ENCODE measurements around the gene CEACAM6.
A peak's percentile ranks its signal among the peaks of the same experiment; 100 is the strongest.
"Not testable (repeated sequence)": the region's sequence is repeated elsewhere in the genome, so short reads cannot be mapped to it uniquely, and the experiment has no call there.

The CEACAM6 gene

GRCh38 chr19:41755328-41755913 lies at the start of gene CEACAM6:
CEACAM6 (plus strand) TSS chr19:41755530; CDS start chr19:41755639, 109 bp downstream.
- DNase-seq = no peak

- DNase-seq = peak; percentile 3
Observed at GRCh38 chr19:41706741-41707501, 48.4 kb upstream of the CEACAM6 start.

- DNase-seq = no peak
Observed at GRCh38 chr19:41707502-41707812, 47.9 kb upstream of the CEACAM6 start.

- no peak for DNase-seq
Observed at GRCh38 chr19:41707871-41708371, 47.4 kb upstream of the CEACAM6 start.

- DNase-seq = no peak
Observed at GRCh38 chr19:41708481-41708880, 46.8 kb upstream of the CEACAM6 start, which contains the start of gene CEACAM5. CEACAM5 (plus strand) TSS chr19:41708626; CDS start chr19:41708732, 106 bp downstream.

- not testable (repeated sequence) for DNase-seq
Observed at GRCh38 chr19:41709516-41709915, 45.8 kb upstream of the CEACAM6 start.

- no peak for DNase-seq
Observed at GRCh38 chr19:41709951-41710645, 45.2 kb upstream of the CEACAM6 start.

- DNase-seq = no peak
Observed at GRCh38 chr19:41711376-41712261, 43.7 kb upstream of the CEACAM6 start.

GRCh38 chr19:41714598-41714997 lies 40.7 kb upstream of the CEACAM6 start:
- no peak for DNase-seq

GRCh38 chr19:41718761-41719160 lies 36.6 kb upstream of the CEACAM6 start:
- DNase-seq = no peak

- DNase-seq = no peak
Observed at GRCh38 chr19:41720103-41720502, 35.2 kb upstream of the CEACAM6 start.

GRCh38 chr19:41726493-41726892 lies 28.8 kb upstream of the CEACAM6 start:
- no peak for DNase-seq

- no peak for DNase-seq
Observed at GRCh38 chr19:41734156-41734555, 21.2 kb upstream of the CEACAM6 start.

- DNase-seq = no peak
Observed at GRCh38 chr19:41734585-41734984, 20.7 kb upstream of the CEACAM6 start.

GRCh38 chr19:41735071-41735600 lies 20.2 kb upstream of the CEACAM6 start:
- DNase-seq = no peak

GRCh38 chr19:41739361-41739760 lies 16.0 kb upstream of the CEACAM6 start:
- DNase-seq = no peak

- no peak for DNase-seq
Observed at GRCh38 chr19:41740415-41741243, 14.7 kb upstream of the CEACAM6 start.

- no peak for DNase-seq
Observed at GRCh38 chr19:41741244-41741554, 14.1 kb upstream of the CEACAM6 start.

- no peak for DNase-seq
Observed at GRCh38 chr19:41744850-41745249, 10.5 kb upstream of the CEACAM6 start.

GRCh38 chr19:41745756-41746155 lies 9.6 kb upstream of the CEACAM6 start:
- DNase-seq = no peak

- peak; percentile 16 for DNase-seq
Observed at GRCh38 chr19:41746593-41747227, 8.6 kb upstream of the CEACAM6 start.

All from fibroblast of upper back skin (primary cell).